ENCODE measurements around the gene JMJD8. TPM values are rescaled to one million over a fixed set of nuclear protein-coding genes. Genes with fewer than 3 reads are reported as not detected.

Gene JMJD8
- total and polyA plus RNA-seq, 2 experiments from 2014 or later, result 48.5 to 82.5 TPM

GRCh38 chr16:689175-689897 lies 5.2 kb upstream of the JMJD8 start (continued):
- TF ChIP-seq ZNF462 (CRISPR knock-in tag; IDR thresholded peaks at IDR 0.05) (no peak), CREB1 (CRISPR knock-in tag; IDR thresholded peaks at IDR 0.05; ENCODE audit: low read depth) (no peak)
- TF ChIP-seq, protein P1, sequence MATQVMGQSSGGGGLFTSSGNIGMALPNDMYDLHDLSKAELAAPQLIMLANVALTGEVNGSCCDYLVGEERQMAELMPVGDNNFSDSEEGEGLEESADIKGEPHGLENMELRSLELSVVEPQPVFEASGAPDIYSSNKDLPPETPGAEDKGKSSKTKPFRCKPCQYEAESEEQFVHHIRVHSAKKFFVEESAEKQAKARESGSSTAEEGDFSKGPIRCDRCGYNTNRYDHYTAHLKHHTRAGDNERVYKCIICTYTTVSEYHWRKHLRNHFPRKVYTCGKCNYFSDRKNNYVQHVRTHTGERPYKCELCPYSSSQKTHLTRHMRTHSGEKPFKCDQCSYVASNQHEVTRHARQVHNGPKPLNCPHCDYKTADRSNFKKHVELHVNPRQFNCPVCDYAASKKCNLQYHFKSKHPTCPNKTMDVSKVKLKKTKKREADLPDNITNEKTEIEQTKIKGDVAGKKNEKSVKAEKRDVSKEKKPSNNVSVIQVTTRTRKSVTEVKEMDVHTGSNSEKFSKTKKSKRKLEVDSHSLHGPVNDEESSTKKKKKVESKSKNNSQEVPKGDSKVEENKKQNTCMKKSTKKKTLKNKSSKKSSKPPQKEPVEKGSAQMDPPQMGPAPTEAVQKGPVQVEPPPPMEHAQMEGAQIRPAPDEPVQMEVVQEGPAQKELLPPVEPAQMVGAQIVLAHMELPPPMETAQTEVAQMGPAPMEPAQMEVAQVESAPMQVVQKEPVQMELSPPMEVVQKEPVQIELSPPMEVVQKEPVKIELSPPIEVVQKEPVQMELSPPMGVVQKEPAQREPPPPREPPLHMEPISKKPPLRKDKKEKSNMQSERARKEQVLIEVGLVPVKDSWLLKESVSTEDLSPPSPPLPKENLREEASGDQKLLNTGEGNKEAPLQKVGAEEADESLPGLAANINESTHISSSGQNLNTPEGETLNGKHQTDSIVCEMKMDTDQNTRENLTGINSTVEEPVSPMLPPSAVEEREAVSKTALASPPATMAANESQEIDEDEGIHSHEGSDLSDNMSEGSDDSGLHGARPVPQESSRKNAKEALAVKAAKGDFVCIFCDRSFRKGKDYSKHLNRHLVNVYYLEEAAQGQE (IDR thresholded peaks at IDR 0.05; ENCODE audit: unreplicated experiment), result no peak

GRCh38 chr16:687499-687898 lies 3.4 kb upstream of the JMJD8 start:
- H3K4me3 ChIP-seq, result no peak overlapping the region
- H3K27me3 ChIP-seq (ENCODE audit: insufficient read depth), result peaks cover 19% of the 10 kb centered on the region
- H3K9me2 ChIP-seq (ENCODE audit: insufficient read depth), result no peaks in the 10 kb centered on the region
- ATAC-seq (no peak), DNase-seq (ENCODE audit: low spot score) (no peak)
- Mint-ChIP-seq H3K27ac (no peak overlapping the region), H3K9me3 (no peaks in the 10 kb centered on the region; the same call in 1 of the 3 replicates), H3K4me3 (no peak overlapping the region), H3K4me1 (peaks cover 2% of the 10 kb centered on the region; the same call in 2 of the 3 replicates), H3K36me3 (ENCODE audit: low read depth) (peaks cover 18% of the 10 kb centered on the region), H3K27me3 (ENCODE audit: insufficient read depth, low read depth, poor library complexity) (peaks cover 20% of the 10 kb centered on the region)
- H3K4me1 ChIP-seq (ENCODE audit: insufficient read depth), result peaks cover 5% of the 10 kb centered on the region; the same call in 1 of the 2 replicates
- H3K4me2 ChIP-seq, result no peak overlapping the region
- H2AFZ ChIP-seq, result no peak overlapping the region
- H3K27ac ChIP-seq (ENCODE audit: low read depth), result no peak overlapping the region
- H3K79me2 ChIP-seq (replicated peaks; ENCODE audit: insufficient read depth), result no peaks in the 10 kb centered on the region; the same call in 1 of the 2 replicates
- H3K36me3 ChIP-seq (ENCODE audit: insufficient read depth), result no peaks in the 10 kb centered on the region; the same call in 1 of the 2 replicates
- H3F3A ChIP-seq (replicated peaks; ENCODE audit: low read depth), result peaks cover 10% of the 10 kb centered on the region; the same call in 1 of the 2 replicates
- H4K20me1 ChIP-seq (replicated peaks; ENCODE audit: insufficient read depth), result 0 out of 2 replicates have a peak, but pooled peaks cover 1% of the 10 kb centered on the region
- TF ChIP-seq, protein P2, sequence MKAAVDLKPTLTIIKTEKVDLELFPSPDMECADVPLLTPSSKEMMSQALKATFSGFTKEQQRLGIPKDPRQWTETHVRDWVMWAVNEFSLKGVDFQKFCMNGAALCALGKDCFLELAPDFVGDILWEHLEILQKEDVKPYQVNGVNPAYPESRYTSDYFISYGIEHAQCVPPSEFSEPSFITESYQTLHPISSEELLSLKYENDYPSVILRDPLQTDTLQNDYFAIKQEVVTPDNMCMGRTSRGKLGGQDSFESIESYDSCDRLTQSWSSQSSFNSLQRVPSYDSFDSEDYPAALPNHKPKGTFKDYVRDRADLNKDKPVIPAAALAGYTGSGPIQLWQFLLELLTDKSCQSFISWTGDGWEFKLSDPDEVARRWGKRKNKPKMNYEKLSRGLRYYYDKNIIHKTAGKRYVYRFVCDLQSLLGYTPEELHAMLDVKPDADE (IDR thresholded peaks at IDR 0.05), result no peak
- TF ChIP-seq CREB1 (CRISPR knock-in tag; IDR thresholded peaks at IDR 0.05; ENCODE audit: low read depth) (no peak), ZNF331 (CRISPR knock-in tag; IDR thresholded peaks at IDR 0.05; ENCODE audit: low read depth) (no peak), EZH2 (IDR thresholded peaks at IDR 0.05; ENCODE audit: low read depth, unreplicated experiment) (no peak), EZH2phosphoT487 (IDR thresholded peaks at IDR 0.05; ENCODE audit: unreplicated experiment) (no peak), JUNB (IDR thresholded peaks at IDR 0.05; ENCODE audit: unreplicated experiment) (no peak)
- TF ChIP-seq, protein P1 (IDR thresholded peaks at IDR 0.05; ENCODE audit: unreplicated experiment), result no peak
